Panc1 (cell line): ENCODE data around the gene RNF149. TPM values are rescaled to one million over a fixed set of nuclear protein-coding genes. Genes with fewer than 3 reads are reported as not detected.
"Not testable (repeated sequence)": the region's sequence is repeated elsewhere in the genome, so short reads cannot be mapped to it uniquely, and the experiment has no call there.

Experiments
- ATAC-seq: fragments of 200-7000 bp; cut with Tn5 transposase; 2 replicates; pipeline ENCODE4 v1.9.1; 2020; ENCODE audit warnings: mild to moderate bottlenecking, moderate library complexity
- BruUV-seq: library from RNA; stranded (reverse); fragments of 400-500 nt; replicated peaks from 2 replicates; lab custom pipeline; 2021; lab: Mats Ljungman, UMichigan
- CTCF ChIA-PET: fragments of 300-600 bp; sonication (Branson Sonifier 250); formaldehyde crosslinking; loops from one replicate; lab custom pipeline; 2022; ENCODE audit warnings: antibody characterized with exemption; lab: Charles Lee
- POLR2A ChIA-PET: fragments of 300-600 bp; sonication (Branson Sonifier 250); formaldehyde crosslinking; loops from one replicate; lab custom pipeline; 2022; ENCODE audit warnings: antibody characterized with exemption; lab: Charles Lee
- DNase-seq: peaks from one replicate; pipeline ENCODE4 v3.0.0-alpha.2; 2010; ENCODE audit warnings: low read depth, low spot score
- H3K27ac ChIP-seq: 2 replicates; pipeline ENCODE4 v1.5.1; 2011; ENCODE audit warnings: mild to moderate bottlenecking, low read length, inconsistent platforms
- H3K27me3 ChIP-seq: fragments of 200-500 bp; sonication (Bioruptor generic); 2 replicates; pipeline ENCODE4 v1.6.0; 2014; ENCODE audit warnings: low read length, inconsistent platforms; ENCODE audit not compliant: control insufficient read depth, insufficient read depth
- H3K36me3 ChIP-seq: fragments of 200-500 bp; sonication (Bioruptor generic); 2 replicates; pipeline ENCODE4 v1.5.1; 2014; ENCODE audit warnings: inconsistent platforms, mild to moderate bottlenecking, low read length, moderate library complexity; ENCODE audit not compliant: control insufficient read depth, insufficient read depth
- H3K4me1 ChIP-seq: 2 replicates; pipeline ENCODE4 v1.5.1; 2011; ENCODE audit warnings: inconsistent platforms, mild to moderate bottlenecking, low read length, moderate library complexity; ENCODE audit not compliant: control insufficient read depth, insufficient read depth
- H3K4me3 ChIP-seq, 2 experiments: 2 replicates each; pipeline ENCODE4 v1.5.1; 2011 to 2012; ENCODE audit warnings: low read depth in 2 of 2, low read length in 2 of 2, mild to moderate bottlenecking in 2 of 2, inconsistent platforms in 1 of 2, moderate library complexity in 1 of 2
- H3K9me3 ChIP-seq: fragments of 200-500 bp; sonication (Bioruptor generic); 2 replicates; pipeline ENCODE4 v1.5.1; 2014; ENCODE audit warnings: low read depth, mild to moderate bottlenecking, inconsistent platforms, low read length, moderate library complexity; ENCODE audit not compliant: control insufficient read depth, insufficient read depth
- POLR2AphosphoS5 ChIP-seq: IDR thresholded peaks from 2 replicates; pipeline ENCODE4 v1.6.1; 2012; ENCODE audit warnings: mild to moderate bottlenecking, low read depth, low read length, moderate library complexity
- REST ChIP-seq, 2 experiments: IDR thresholded peaks; 2 replicates each; pipeline ENCODE4 v1.6.1; 2011 to 2012; ENCODE audit warnings: low read depth in 2 of 2, control low read depth in 1 of 2, low read length in 1 of 2, mild to moderate bottlenecking in 1 of 2, moderate library complexity in 1 of 2; ENCODE audit not compliant: insufficient read depth in 1 of 2
- SIN3A ChIP-seq: IDR thresholded peaks from 2 replicates; pipeline ENCODE4 v1.6.1; 2012; ENCODE audit warnings: low read depth, mild to moderate bottlenecking, low read length, moderate library complexity, borderline replicate concordance; ENCODE audit not compliant: insufficient read depth
- TCF7L2 ChIP-seq: IDR thresholded peaks from 2 replicates; pipeline ENCODE4 v1.6.1; 2011; ENCODE audit warnings: mild to moderate bottlenecking, low read depth, low read length, inconsistent platforms
- in situ Hi-C: cut with HindIII; loops from 2 replicates; pipeline ENCODE4 v1.10.0; 2016; ENCODE audit warnings: low sequenced_read_pairs, low pct_unique_long_range_greater_than_20kb
- intact Hi-C: fragments of 100-400 bp; cut with micrococcal nuclease; formaldehyde crosslinking; loops from one replicate; pipeline ENCODE4 v1.10.0; 2022; ENCODE audit not compliant: unreplicated experiment
- total RNA-seq: library from RNA; stranded (reverse); gene quantifications from one replicate; pipeline ENCODE4 v1.2.1, GENCODE V29; 2021; ENCODE audit not compliant: unreplicated experiment
- TF ChIP-seq, protein P1 (sequence below): fragments of 450-650 bp; IDR thresholded peaks from 2 replicates; pipeline ENCODE4 v1.5.1; 2017; ENCODE audit warnings: mild to moderate bottlenecking

RNF149 gene
- total RNA-seq, 1 experiment from 2014 or later: 29.9 TPM

GRCh38 chr2:101355401-101356054 is 47.0 kb upstream of the RNF149 start:
- no peak overlapping the region for H3K4me3 ChIP-seq
- no peak overlapping the region for H3K27ac ChIP-seq
- POLR2A ChIA-PET: interaction anchor here (0.6 kb wide), 2 partner anchors 148 to 410 kb away, joined by 3 read pairs; no protein-coding TSS in a partner anchor
- intact Hi-C loops (no loop called here), in situ Hi-C loops (no loop called here)
- CTCF ChIA-PET: no interaction called here
- H3K9me3 ChIP-seq: no peaks in the 10 kb centered on the region
- no peaks in the 10 kb centered on the region for H3K27me3 ChIP-seq
- no peaks in the 10 kb centered on the region for H3K4me1 ChIP-seq
- no TSS peak for BruUV-seq
- no peak for ATAC-seq
- DNase-seq: no peak
- H3K36me3 ChIP-seq: no peaks in the 10 kb centered on the region
- TF ChIP-seq REST (IDR thresholded peaks at IDR 0.05; ENCODE audit: insufficient read depth in 1 of 2, low read depth in 2 of 2, low read length in 1 of 2) (no peak), POLR2AphosphoS5 (no peak), SIN3A (no peak), TCF7L2 (no peak)
- TF ChIP-seq, protein P1, sequence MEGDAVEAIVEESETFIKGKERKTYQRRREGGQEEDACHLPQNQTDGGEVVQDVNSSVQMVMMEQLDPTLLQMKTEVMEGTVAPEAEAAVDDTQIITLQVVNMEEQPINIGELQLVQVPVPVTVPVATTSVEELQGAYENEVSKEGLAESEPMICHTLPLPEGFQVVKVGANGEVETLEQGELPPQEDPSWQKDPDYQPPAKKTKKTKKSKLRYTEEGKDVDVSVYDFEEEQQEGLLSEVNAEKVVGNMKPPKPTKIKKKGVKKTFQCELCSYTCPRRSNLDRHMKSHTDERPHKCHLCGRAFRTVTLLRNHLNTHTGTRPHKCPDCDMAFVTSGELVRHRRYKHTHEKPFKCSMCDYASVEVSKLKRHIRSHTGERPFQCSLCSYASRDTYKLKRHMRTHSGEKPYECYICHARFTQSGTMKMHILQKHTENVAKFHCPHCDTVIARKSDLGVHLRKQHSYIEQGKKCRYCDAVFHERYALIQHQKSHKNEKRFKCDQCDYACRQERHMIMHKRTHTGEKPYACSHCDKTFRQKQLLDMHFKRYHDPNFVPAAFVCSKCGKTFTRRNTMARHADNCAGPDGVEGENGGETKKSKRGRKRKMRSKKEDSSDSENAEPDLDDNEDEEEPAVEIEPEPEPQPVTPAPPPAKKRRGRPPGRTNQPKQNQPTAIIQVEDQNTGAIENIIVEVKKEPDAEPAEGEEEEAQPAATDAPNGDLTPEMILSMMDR: no peak

DNA sequence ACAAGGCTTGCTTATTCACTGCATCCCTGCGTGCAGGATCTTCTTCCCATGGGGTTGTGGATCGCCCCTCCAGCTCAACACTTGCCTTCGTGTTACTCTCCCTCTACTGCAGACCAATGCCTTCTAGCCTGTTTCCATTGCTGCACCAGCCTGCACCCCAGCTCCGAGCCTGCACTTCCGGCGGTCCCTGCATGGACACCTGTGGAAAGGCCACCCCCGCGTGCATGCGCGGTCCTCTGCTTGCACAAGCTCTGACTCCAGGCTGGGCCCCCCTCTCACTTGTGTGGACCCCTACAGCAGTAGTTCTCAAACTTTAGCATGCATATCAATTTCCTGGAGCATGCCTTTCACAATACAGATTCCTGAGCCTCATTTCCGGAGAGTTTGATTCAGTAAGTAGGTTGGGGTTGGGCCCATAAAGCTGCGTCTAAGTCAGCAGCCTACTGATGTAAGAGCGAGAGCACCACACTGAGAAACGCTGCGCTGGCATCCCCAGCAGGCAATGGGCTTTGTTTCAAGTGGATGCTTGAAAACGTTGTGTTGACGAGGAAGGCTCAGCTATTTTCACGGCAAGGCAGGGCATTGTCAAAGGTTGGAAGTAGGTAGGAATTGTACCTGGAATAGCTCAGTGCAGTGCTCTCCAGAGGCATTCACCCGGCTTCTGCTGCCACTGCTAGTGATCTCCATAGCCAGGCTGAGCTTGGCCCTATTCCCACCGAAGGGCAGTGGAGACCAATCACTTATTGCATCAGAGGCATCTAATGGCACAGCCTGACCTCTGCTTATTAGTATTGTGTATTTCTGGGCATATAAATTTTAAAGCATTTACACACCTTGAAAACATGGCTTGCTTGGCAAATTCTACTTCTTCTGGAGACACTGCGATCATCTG is 46.2 kb upstream of the RNF149 start:
- POLR2A ChIA-PET: no interaction called here
- H3K27ac ChIP-seq: no peak overlapping the region
- intact Hi-C loops (no loop called here), in situ Hi-C loops (no loop called here)
- TF ChIP-seq, protein P1: no peak
- TF ChIP-seq SIN3A (no peak), TCF7L2 (no peak), REST (IDR thresholded peaks at IDR 0.05; ENCODE audit: insufficient read depth in 1 of 2, low read depth in 2 of 2, low read length in 1 of 2) (no peak), POLR2AphosphoS5 (no peak)
- no peak overlapping the region for H3K4me3 ChIP-seq
- H3K36me3 ChIP-seq: no peaks in the 10 kb centered on the region
- CTCF ChIA-PET: no interaction called here
- BruUV-seq: no TSS peak
- H3K27me3 ChIP-seq: no peaks in the 10 kb centered on the region
- no peaks in the 10 kb centered on the region for H3K9me3 ChIP-seq
- no peak for ATAC-seq
- no peaks in the 10 kb centered on the region for H3K4me1 ChIP-seq
- DNase-seq: no peak

GRCh38 chr2:101352631-101353030 is 44.1 kb upstream of the RNF149 start:
- H3K4me1 ChIP-seq, H3K27me3 ChIP-seq, DNase-seq, H3K9me3 ChIP-seq, ATAC-seq, POLR2A ChIA-PET, CTCF ChIA-PET, H3K27ac ChIP-seq, H3K36me3 ChIP-seq, H3K4me3 ChIP-seq, BruUV-seq, in situ Hi-C loops, intact Hi-C loops: not testable (repeated sequence)
